GM19324 (cell line): ENCODE data around the gene GIMAP7.
"Not testable (repeated sequence)": the region's sequence is repeated elsewhere in the genome, so short reads cannot be mapped to it uniquely, and the experiment has no call there.

ENCODE experiments used
- ATAC-seq: cut with Tn5 transposase; IDR thresholded peaks from one replicate; pipeline ENCODE4 v1.9.1; 2021; ENCODE audit warnings: mild to moderate bottlenecking, moderate library complexity; ENCODE audit not compliant: unreplicated experiment, low FRiP score

Gene GIMAP7

GRCh38 chr7:150511048-150511447 is 3.6 kb upstream of the GIMAP7 start:
- ATAC-seq, result no peak

DNA sequence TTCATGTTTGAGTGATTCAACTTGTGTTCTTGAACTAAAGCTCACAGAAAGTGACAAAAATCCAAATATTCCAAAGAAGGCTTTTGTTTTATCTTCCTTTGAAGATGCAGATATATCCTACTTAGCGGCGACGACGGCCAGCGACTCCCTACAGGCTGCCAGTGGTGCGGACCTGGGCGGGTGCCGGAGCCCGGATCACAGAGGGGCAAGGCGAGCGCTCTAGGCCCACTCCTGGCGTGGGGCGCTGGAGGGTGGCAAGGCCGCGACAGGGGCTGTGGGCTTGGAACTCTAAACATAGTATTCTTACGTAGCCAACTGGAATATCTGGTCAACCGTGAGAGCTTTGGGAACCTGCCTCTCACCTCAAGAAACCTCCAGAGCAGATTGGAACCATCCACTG is 914 bp upstream of the GIMAP7 start:
- no peak for ATAC-seq

DNA sequence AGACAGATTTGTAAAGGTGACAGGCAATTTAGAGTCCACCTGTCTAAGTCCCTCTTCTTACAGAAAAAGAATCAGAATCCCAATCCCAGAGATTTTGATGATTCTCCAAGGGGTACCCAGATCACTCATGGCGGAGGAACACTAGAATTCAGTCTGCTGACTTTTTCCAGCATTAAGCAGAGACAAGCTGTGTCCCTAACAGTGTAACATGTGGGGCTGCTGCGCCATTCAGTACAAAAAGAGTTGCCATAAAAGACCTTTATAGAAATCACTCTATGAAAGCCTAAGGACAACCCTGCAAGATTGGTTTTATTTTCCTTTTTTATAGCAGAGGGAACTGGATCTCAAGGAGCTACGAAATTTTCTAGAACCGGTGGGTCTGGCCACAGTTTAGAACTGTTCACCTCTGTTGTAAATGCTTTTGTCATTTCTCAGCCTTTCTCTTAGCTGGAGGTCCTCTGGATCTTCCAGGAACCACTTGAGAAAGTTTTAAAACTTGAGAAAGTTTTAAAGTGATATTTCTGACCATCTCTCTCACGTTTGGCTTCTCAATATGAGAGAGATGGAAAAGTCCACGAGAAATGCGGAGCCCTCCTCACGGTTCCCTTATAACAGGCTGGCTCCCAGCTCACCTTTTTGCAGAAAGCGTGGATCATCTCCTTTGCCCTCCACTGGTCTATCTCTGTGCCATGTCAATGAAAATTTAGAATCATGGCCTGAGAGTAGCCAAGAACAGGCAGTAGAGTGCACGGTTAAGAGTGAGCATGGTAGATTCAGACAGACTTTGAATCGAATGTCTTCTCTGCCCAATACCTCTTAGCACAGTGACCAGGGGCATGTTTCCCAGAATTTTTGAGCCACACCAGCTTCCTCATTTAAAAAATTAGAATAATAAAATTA is 826 bp downstream of the GIMAP7 start:
- ATAC-seq, result no peak

- ATAC-seq, result no peak
These were observed 2.5 kb downstream of the GIMAP7 start for GRCh38 chr7:150516956-150517745.

GRCh38 chr7:150519310-150519709 is 4.6 kb downstream of the GIMAP7 start:
- no peak for ATAC-seq

DNA sequence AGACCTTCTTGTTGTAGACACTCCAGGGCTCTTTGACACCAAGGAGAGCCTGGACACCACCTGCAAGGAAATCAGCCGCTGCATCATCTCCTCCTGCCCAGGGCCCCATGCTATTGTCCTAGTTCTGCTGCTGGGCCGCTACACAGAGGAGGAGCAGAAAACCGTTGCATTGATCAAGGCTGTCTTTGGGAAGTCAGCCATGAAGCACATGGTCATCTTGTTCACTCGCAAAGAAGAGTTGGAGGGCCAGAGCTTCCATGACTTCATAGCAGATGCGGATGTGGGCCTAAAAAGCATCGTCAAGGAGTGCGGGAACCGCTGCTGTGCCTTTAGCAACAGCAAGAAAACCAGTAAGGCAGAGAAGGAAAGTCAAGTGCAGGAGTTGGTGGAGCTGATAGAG is 5.5 kb downstream of the GIMAP7 start:
- no peak for ATAC-seq

GRCh38 chr7:150522931-150523330 is 8.3 kb downstream of the GIMAP7 start:
- ATAC-seq, result not testable (repeated sequence)

DNA sequence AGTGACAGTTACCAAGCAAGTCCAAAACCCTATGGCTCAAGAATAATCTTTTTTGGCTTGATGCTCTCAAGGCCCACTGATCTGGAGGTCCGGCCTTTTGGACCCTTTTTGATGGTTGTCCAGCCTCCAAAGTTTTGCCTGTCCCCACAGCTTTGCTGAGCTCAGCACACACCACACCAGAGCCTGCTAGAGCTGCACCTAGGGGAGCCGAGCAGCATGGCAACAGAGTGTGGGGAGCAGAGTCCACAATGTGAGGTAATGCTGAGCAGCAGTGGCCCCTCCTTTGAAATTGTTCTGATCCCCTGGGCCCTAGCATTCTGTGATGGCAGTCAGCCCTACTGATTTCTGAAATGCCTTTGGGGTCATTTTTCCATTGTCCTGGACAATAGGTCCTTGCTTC is 9.3 kb downstream of the GIMAP7 start:
- no peak for ATAC-seq

- ATAC-seq, result no peak
These were observed 17.0 kb downstream of the GIMAP7 start for GRCh38 chr7:150531704-150532103.

DNA sequence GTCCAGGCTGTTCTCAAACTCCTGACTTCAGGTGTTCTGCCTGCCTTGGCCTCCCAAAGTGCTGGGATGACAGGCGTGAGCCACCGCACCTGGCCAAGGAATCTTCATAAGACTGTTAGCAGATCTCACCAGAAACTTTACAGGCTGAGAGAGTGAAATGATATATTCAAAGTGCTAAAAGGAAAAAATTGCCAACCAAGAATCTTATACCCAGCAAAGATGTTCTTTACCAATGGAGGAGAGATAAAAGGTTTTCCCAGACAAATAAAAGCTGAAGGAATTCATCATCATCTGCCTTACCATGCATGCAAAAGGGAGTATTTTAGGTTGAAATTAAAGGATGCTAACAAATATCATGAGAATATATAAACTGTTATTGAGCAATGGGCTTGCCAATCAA is 23.6 kb downstream of the GIMAP7 start:
- no peak for ATAC-seq

GRCh38 chr7:150553163-150553562 is 38.5 kb downstream of the GIMAP7 start:
- no peak for ATAC-seq

GRCh38 chr7:150556521-150557138 is 42.0 kb downstream of the GIMAP7 start:
- ATAC-seq, result no peak

- no peak for ATAC-seq
These were observed 45.8 kb downstream of the GIMAP7 start for GRCh38 chr7:150560486-150560885.

DNA sequence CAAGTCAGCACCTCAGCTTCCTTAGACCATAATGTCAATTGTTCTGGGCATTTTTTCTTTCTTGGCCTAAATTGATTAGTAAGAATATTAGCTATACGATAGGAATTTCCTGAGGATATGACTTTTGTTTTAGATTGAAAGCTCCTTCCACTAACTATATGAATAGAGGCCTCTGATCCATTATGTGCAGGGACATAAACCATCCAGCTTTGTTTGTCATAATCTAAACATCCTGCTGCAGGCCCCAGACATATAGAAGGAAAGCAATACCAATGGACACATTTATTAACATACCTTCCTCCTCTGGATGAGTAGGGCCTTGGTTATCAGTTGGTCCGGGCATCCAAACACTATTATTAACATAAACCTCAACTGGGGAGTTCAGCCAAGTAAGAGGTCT is 48.2 kb downstream of the GIMAP7 start:
- ATAC-seq, result no peak

- no peak for ATAC-seq
These were observed 49.3 kb downstream of the GIMAP7 start for GRCh38 chr7:150564006-150564405.

- ATAC-seq, result no peak
These were observed 49.9 kb downstream of the GIMAP7 start for GRCh38 chr7:150564566-150564965.

DNA sequence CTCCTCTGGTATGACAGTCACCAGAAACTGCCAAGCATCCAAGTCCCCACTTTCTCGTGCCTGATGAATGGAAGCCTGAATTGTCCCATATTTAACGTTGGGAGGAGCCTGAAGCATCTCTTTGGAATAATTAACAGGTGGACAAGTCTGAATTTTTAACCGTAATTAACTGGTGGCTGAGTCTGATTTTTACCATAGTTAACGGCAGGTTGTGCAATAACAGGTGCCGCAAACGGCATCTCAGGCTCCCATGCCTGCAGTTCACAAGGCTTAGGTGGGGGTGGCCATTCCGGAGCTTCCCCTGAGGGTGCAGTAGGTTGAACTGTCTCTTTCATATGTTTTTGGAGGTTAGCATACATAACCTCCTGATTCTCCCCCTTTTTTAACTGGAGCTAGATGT is 50.6 kb downstream of the GIMAP7 start:
- ATAC-seq, result no peak

- no peak for ATAC-seq
These were observed 51.5 kb downstream of the GIMAP7 start for GRCh38 chr7:150566123-150566522.

DNA sequence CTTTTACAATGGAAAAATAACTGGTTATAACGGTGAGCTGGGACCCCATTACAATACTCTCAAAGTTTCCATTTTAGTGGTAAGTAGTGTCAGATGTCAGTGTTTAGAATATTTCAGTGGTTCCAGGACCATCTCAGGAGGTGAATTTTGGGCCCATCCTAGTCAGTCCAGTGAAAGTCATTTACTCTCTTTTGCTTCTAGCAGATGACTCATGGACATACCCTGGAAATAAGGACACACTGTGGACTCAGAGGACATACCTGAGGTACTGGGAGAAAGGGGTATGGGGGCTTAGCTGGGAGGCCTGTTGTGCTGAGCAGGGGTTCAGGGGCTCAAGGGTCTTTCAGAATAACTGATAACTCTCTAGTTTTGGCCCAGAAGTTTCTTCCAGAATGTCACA is 51.9 kb downstream of the GIMAP7 start:
- ATAC-seq, result no peak

GRCh38 chr7:150567169-150567568 is 52.5 kb downstream of the GIMAP7 start, which contains the start of gene GIMAP4:
TSS of gene GIMAP4 (plus strand) at chr7:150567390. CDS start at chr7:150569902, 2,512 bp downstream.
- no peak for ATAC-seq

- ATAC-seq, result no peak
These were observed 53.2 kb downstream of the GIMAP7 start for GRCh38 chr7:150567871-150568301.
